SKM-1 treated with dmso at 0.1 percent for 144 hours (cell line): ENCODE measurements around the gene PCLAF.
"Not testable (repeated sequence)": the region's sequence is repeated elsewhere in the genome, so short reads cannot be mapped to it uniquely, and the experiment has no call there.

Experiments used
- DNase-seq: peaks from one replicate; lab custom pipeline; 2025; ENCODE audit not compliant: unreplicated experiment; lab: John Stamatoyannopoulos, UW

Gene PCLAF

DNA sequence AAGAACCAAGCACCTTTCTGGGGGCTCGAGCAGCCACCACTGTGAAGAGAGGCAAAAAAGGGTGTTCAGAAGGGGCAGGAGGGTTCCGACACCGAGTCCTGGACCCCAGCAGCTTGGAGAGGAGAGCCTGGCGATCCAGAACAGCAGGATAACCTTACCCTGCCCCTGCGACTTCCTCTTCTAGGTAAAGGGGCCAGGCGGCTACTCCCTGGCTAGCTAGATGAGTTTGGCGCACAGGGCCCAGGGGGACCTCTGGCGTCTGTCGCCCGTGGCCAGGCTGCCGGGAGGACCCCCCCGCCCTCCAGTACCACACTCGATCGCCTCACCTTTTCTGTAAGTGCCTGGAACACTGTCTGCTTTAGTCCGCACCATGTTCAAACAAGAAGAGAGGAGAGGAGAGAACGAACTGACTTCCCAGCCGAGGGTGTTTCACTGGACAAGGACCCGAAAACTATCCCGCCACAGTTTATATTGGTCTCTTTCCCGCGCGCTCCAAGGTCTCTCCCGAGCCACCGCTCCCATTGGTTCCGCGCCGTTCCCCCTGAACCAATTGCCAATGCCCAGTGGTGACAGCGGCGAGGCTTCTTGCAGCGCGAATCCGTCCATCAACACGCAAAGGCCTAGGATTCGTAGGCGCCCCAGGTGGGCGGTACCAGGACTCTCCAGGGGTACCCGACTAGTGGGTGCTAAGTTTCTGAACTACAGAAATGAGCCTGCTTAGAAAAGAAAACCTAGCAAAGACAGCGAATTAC lies at the start of gene PCLAF:
Gene PCLAF, minus strand, starts transcription at position 442 of the 752 bp plus-strand sequence. Its CDS starts 70 bp downstream, at position 372.
- peak; percentile 92 for DNase-seq

- DNase-seq: peak; percentile 59
Measured at GRCh38 chr15:64430000-64430735, 48.9 kb upstream of the PCLAF start.

GRCh38 chr15:64429448-64429847 lies 48.2 kb upstream of the PCLAF start:
- DNase-seq: no peak

GRCh38 chr15:64426845-64427465 lies 45.7 kb upstream of the PCLAF start:
- no peak for DNase-seq

DNA sequence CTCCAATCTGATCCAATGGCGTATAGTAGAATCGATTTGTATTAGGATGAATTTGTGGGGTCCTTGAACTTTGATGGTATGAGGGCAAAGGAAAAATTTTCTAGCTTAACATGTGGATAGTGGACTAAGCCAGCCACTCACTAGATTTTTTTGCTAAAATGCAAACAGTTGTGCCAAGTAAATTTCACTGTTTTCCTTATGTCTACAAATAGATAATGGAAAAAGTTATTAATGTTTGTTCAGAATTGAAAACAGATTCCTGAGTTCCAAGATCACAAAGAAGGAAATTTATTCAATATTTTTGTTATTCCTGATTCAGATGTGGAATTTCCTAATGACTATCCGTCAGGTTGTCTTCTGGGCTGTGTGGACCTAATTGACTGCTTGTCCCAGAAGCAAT lies 44.0 kb upstream of the PCLAF start:
- no peak for DNase-seq

- DNase-seq: no peak
Measured at GRCh38 chr15:64423970-64424369, 42.7 kb upstream of the PCLAF start.

DNA sequence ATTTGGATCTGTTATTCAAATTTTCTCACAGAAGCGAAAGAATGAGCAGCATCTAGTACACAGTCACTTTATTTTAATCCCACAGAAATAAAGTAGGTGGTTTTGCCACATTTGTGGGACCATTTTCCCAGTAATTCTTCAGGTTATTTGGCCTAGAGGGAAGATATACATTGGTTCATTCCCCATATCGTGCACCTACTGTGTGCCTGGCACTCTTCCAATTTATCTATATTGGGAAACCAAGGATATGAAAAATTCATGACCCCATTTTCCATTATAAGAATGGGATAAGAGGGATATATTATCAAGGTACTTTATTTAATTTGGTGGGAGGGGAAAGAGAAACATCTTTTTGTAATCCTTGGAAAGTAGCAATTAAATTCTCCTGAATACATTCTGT lies 41.5 kb upstream of the PCLAF start:
- no peak for DNase-seq

DNA sequence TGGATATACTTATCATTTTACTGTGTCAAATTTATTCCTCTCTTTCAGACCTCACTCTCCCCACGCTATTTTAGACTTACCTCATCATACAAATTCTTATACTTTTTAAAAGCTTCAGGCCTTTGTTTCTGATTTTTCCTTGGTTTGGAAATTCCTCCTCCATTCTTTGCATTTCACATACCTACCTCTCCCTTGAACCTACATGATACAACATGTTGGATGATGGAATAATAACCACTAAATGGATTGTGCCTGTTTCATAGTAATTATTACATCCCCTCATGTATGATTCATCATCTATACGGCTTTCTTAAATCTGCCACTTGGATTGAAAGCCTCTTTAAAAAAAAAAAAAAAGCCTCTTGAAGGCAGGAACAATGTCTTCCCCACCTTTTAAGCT lies 31.0 kb upstream of the PCLAF start:
- DNase-seq: no peak

- DNase-seq: no peak
Measured at GRCh38 chr15:64400583-64400982, 19.3 kb upstream of the PCLAF start.

DNA sequence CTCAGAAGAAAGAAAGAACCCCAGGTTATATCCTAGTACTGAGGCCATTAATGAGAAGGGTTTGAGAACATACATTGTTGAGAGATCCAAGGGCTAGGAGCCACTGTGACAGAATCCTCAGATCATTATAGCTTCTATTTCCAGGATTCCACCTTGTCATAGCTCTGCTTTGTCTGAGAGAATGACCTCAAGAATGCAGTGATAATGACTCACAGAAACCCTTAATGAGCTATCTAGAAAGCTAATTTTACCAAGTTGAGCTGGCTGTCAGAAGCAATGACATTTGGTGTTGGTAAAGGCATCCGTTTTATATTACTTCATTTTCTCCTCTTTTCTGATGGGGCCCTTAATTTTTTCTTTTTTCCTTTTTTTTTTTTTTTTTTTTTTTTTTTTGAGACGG lies 17.3 kb upstream of the PCLAF start:
- DNase-seq: no peak

GRCh38 chr15:64396789-64397188 lies 15.5 kb upstream of the PCLAF start:
- no peak for DNase-seq

DNA sequence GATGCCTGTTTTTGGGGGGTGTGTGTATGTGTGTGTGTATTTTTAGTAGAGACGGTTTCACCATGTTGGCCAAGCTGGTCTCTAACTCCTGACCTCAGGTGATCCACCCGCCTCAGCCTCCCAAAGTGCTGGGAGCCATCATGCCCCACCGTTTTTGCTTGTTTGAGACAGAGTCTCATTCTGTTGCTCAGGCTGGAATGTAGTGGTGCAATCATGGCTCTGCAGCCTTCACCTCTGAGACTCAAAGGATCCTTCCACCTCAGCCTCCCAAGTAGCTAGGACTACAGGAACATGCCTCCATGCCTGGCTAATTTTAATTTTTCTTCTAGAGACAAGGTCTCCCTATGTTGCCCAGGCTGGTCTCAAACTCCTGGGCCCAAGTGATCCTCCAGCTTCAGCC lies 11.2 kb upstream of the PCLAF start:
- DNase-seq: not testable (repeated sequence)

DNA sequence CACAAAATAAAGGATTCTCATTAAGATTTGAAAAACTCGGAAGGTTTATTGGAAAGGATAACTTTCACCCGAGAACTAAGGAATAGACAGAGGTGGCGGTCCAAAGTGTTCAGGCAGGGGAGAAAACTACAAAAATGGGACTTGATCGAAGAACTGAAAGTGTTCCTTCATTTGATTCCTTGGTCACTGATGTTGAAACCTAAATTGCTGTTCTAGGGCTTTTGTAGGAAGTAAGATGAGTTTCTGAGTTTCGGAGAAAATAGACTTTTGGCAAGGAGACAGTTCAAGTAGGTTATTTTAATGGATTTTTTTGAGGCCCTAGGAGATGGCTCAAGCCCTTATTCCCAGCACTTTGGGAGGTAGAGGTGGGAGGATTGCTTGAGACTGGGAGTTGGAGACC lies 7.8 kb upstream of the PCLAF start:
- DNase-seq: no peak

DNA sequence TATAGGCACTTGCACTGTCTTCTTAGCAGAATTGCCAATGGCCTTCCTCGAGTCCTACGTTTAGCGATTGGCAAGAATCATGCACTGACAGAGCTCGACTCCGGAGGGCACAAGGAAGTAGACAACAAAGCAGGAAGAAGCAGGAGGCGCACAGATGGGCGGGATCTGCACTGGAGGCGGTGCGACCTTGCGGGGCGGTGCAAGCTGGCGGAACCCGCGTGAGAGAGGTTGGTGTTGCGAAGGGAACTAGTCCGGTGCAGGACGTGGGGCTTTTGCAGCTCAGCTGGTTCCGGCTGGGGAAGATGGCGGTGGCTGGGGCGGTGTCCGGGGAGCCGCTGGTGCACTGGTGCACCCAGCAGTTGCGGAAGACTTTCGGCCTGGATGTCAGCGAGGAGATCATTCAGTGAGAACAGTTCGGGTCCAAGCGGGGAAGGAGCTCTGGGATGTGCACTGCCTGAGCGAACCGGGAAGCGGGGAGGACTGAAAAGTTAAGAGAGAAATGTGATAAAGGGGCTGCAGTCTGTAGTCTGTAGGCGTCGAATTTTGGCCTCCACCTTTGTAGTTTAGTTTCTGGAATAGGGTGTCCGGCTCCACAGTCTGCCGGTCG lies 6.4 kb upstream of the PCLAF start, which contains the start of gene TRIP4:
Gene TRIP4, plus strand, starts transcription at position 275 of the 607 bp plus-strand sequence. Its CDS starts 28 bp downstream, at position 303.
- DNase-seq: peak; percentile 98

DNA sequence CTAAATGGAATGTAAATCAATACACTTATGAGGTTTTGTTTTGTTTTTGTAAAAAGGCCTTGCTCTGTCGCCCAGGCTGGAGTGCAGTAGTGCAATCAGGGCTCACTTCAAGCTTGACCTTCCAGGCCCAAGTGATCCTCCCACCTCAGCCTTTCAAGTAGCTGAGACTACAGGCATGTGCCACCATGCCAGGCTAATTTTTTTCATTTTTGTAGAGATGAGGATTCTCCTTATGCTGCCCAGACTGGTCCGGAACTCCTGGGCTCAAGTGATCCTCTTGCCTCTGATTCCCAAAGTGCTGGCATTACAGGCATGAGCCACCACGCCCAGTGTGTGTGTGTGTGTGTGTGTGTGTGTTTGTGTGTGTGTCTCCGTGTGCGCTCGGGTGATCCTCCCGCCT lies 5.0 kb upstream of the PCLAF start:
- DNase-seq: no peak

DNA sequence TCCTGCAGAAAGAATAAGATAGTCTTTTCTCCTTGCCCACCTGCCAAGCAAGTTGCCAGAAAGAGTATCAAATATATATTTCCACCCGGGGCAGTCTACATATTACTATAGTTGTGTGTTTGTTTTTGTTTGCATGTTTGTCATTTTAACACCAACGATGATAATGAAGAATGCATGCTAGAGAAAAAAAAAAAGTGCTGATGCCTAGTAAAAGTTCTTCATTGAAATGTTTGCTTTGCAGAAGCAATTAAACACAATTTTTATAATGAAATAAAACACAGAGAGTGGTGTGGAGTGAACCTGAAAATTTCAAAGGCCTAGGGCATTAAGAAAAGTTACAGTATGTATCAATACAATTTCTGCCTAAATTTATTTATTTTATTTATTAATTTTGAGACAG lies 2.5 kb upstream of the PCLAF start:
- no peak for DNase-seq

DNA sequence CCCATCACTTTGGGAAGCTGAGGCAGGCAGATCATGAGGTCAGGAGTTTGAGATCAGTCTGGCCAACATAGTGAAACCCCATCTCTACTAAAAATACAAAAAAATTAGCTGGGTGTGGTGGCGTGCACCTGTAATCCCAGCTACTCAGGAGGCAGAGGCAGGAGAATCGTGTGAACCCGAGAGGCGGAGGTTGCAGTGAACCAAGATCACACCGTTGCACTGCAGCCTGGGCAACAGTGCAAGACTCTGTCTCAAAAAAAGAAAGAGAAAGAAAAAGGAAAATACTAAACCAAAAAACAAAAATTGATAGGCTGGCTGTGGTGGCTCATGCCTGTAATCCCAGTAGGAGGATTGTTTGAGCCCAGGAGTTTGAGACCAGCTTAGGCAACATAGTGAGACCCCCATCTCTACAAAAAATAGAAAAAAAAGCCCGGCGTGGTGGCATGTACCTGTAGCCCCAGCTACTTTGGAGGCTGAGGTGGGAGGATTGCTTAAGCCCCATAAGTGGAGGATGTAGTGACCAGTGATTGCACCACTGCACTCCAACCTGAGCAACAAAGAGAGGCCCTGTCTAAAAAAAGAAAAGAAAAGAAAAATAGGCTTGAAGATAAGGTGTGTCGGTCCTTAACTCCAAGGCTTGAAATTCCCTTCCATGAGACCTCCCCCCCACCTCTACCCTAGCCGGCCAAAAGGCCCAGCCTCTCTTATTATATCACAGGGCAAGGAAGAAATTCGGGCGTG lies 941 bp downstream of the PCLAF start:
- DNase-seq: not testable (repeated sequence)

DNA sequence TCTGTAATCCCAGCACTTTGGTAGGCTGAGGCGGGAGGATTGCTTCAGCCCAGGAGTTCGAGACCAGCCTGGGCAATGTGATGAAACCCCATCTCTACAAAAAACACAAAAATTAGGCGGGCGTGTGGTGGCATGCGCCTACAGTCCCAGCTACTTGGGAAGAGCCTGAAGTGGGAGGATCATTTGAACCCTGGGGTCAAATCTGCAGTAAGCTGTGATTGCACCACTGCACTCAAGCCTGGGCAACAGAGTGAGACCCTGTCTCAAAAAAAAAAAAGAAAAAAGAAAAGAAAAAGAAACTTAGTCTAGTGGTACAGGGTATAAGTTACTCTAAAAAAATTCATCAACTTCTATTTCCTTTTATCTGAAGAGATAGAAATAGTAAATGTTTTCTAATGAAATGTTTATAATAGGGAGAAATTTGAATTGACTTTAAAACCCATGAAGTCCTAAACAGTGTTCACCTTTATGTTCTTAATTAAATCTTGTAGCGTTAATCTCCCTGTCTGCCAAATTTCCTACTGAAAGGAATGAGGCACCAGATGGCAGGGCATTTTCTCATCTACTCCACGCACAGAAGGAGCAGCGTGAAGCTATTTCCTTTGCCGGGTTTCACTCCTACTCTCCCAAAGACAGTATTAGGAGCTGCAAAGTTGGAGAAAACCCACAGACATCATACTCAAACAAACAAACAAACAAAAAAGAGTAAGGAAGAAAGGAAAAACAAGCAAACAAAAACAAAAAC lies 1.9 kb downstream of the PCLAF start:
- no peak for DNase-seq

DNA sequence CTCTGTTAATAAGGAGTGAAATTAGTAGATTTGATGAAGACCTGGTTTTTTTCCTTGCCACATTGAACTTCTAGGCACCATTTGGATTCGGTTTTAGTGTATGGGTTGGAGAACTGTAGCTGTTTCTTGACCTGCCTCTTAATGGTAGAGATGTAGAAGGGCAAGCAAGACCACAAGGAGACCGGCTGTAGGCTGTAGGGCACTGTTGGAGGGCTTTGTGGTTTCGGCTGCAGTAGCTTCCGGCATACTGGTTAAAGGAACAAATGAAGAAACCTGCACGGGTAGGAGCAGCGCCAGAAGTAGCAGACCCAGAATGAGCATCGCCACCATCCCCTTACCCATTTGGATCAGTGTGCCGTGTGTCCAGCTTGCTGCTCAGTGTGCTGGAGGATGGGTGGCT lies 7.9 kb downstream of the PCLAF start:
- DNase-seq: no peak

- not testable (repeated sequence) for DNase-seq
Measured at GRCh38 chr15:64371383-64371782, 9.9 kb downstream of the PCLAF start.
